Endothelial cell of umbilical vein (primary cell): ENCODE data around the gene INTS1. TPM values are rescaled to one million over a fixed set of nuclear protein-coding genes. Genes with fewer than 3 reads are reported as not detected.
A peak's percentile ranks its signal among the peaks of the same experiment; 100 is the strongest.

Experiments used
- BruUV-seq: library from RNA; stranded (reverse); fragments of 400-500 nt; replicated peaks from 2 replicates; lab custom pipeline; 2021; lab: Mats Ljungman, UMichigan
- CTCF ChIA-PET: fragments of 300-600, 350-600 bp; sonication (Branson Sonifier 250); formaldehyde crosslinking; loops from one replicate; lab custom pipeline; 2021; ENCODE audit warnings: antibody characterized with exemption, inconsistent platforms; lab: Charles Lee
- POLR2A ChIA-PET: fragments of 300-600, 350-600 bp; sonication (Branson Sonifier 250); formaldehyde crosslinking; loops from one replicate; lab custom pipeline; 2021; ENCODE audit warnings: antibody characterized with exemption, inconsistent platforms; lab: Charles Lee
- DNase-seq: peaks from one replicate; pipeline ENCODE4 v3.0.0-alpha.2; 2011; ENCODE audit warnings: low read depth, low spot score
- FAIRE-seq: peaks from 2 replicates; lab custom pipeline; 2011; peaks lifted over from hg19 to GRCh38; lab: Jason Lieb, UNC
- H2AFZ ChIP-seq: 2 replicates; pipeline ENCODE4 v1.6.0; 2012; ENCODE audit warnings: low read depth, low read length, control low read depth, inconsistent platforms
- H3K27ac ChIP-seq: 2 replicates; pipeline ENCODE4 v1.5.1; 2011; ENCODE audit warnings: low read depth, mild to moderate bottlenecking, control low read depth, low read length, moderate library complexity; ENCODE audit not compliant: insufficient read depth
- H3K27me3 ChIP-seq, 2 experiments: 2 replicates each; pipeline versions ENCODE4 v1.6.0 to v1.6.1; 2011; ENCODE audit warnings: low read length in 2 of 2, mixed read lengths in 1 of 2; ENCODE audit not compliant: control insufficient read depth in 2 of 2, insufficient read depth in 2 of 2
- H3K36me3 ChIP-seq, 2 experiments: 2 replicates in 1 of 2; 3 replicates in 1 of 2; pipeline ENCODE4 v1.5.1; 2011; ENCODE audit warnings: low read length in 2 of 2, mild to moderate bottlenecking in 1 of 2, moderate library complexity in 1 of 2; ENCODE audit not compliant: control insufficient read depth in 2 of 2, insufficient read depth in 2 of 2; ENCODE audit errors: extremely low read depth in 1 of 2
- H3K4me1 ChIP-seq: 3 replicates; pipeline ENCODE4 v1.5.1; 2011; ENCODE audit warnings: mild to moderate bottlenecking, low read length; ENCODE audit not compliant: control insufficient read depth, insufficient read depth; ENCODE audit errors: extremely low read depth
- H3K4me2 ChIP-seq: 2 replicates; pipeline ENCODE4 v1.6.1; 2011; ENCODE audit warnings: low read length, control low read depth, mixed read lengths; ENCODE audit not compliant: insufficient read depth
- H3K4me3 ChIP-seq, 3 experiments: fragments of 200-600 bp in 1 of 3; sonication (generic), shearing (Covaris generic) in 1 of 3; replicated peaks in 1 of 3; 2 replicates each; pipeline ENCODE4 v1.5.1; 2011 to 2016; ENCODE audit warnings: control low read depth in 3 of 3, low read length in 3 of 3, mild to moderate bottlenecking in 2 of 3, inconsistent platforms in 1 of 3, low read depth in 1 of 3, moderate library complexity in 1 of 3; ENCODE audit not compliant: insufficient read depth in 1 of 3
- H3K79me2 ChIP-seq: 2 replicates; pipeline ENCODE4 v1.6.0; 2012; ENCODE audit warnings: low read length, inconsistent platforms; ENCODE audit not compliant: control insufficient read depth, insufficient read depth
- H3K9ac ChIP-seq: replicated peaks from 2 replicates; pipeline ENCODE3; 2011; ENCODE audit warnings: low read length, control low read depth; ENCODE audit not compliant: insufficient read depth; ENCODE audit errors: extremely low read depth
- H3K9me1 ChIP-seq: replicated peaks from 3 replicates; pipeline ENCODE4 v1.6.0; 2011; ENCODE audit warnings: mild to moderate bottlenecking, low read length; ENCODE audit not compliant: control insufficient read depth, insufficient read depth; ENCODE audit errors: extremely low read depth
- H3K9me3 ChIP-seq: replicated peaks from 2 replicates; pipeline ENCODE4 v1.5.1; 2012; ENCODE audit warnings: low read length, inconsistent platforms; ENCODE audit not compliant: control insufficient read depth, insufficient read depth
- H4K20me1 ChIP-seq: replicated peaks from 2 replicates; pipeline ENCODE3; 2011; ENCODE audit warnings: mild to moderate bottlenecking, low read length; ENCODE audit not compliant: control insufficient read depth, insufficient read depth; ENCODE audit errors: extremely low read depth
- FOS ChIP-seq: IDR thresholded peaks from 2 replicates; pipeline ENCODE4 v1.6.1; 2011; ENCODE audit warnings: mild to moderate bottlenecking, low read length, moderate library complexity, borderline replicate concordance; ENCODE audit not compliant: insufficient read depth
- GATA2 ChIP-seq: IDR thresholded peaks from 2 replicates; pipeline ENCODE4 v1.7.0; 2011; ENCODE audit warnings: low read depth, mild to moderate bottlenecking, moderate library complexity, mixed read lengths, low read length; ENCODE audit not compliant: insufficient read length, insufficient read depth
- JUN ChIP-seq: IDR thresholded peaks from 2 replicates; pipeline ENCODE4 v1.6.1; 2011; ENCODE audit warnings: borderline replicate concordance, low read depth; ENCODE audit not compliant: insufficient read length, insufficient read depth
- dilution Hi-C: fragments of 300-500 bp; cut with MboI; formaldehyde crosslinking; loops from one replicate; pipeline ENCODE4 v1.15.0; 2019; ENCODE audit warnings: low sequenced_read_pairs; ENCODE audit not compliant: extremely low pct_ligation_motif_present
- intact Hi-C: fragments of 100-400 bp; cut with micrococcal nuclease; formaldehyde crosslinking; loops from one replicate; pipeline ENCODE4 v1.10.0; 2022
- polyA plus RNA-seq, 4 experiments: library from polyadenylated mRNA; depleted of rRNA in 3 of 4; stranded (reverse) in 3 of 4; unstranded in 1 of 4; fragments of >200 nt; gene quantifications; 2 replicates each; pipeline versions ENCODE4 v1.2.1 to v1.2.3, GENCODE V29; 2011 to 2012; ENCODE audit warnings: missing spikeins in 1 of 4
- total RNA-seq: library from RNA; stranded (reverse); gene quantifications from 2 replicates; pipeline ENCODE4 v1.2.3, GENCODE V29; 2021
- TF ChIP-seq, protein P1 (sequence below), 2 donors: IDR thresholded peaks; 1 replicate in 1 of 2; 2 replicates in 1 of 2; pipeline ENCODE4 v1.5.1; 2011; ENCODE audit warnings: low read length in 2 of 2, mild to moderate bottlenecking in 2 of 2, moderate library complexity in 2 of 2, control low read depth in 1 of 2, inconsistent platforms in 1 of 2, low read depth in 1 of 2; ENCODE audit not compliant: insufficient read depth in 1 of 2; ENCODE audit errors: extremely low read depth in 1 of 2

Gene INTS1
- total and polyA plus RNA-seq, 2 donors (not counting 3 experiments of a cell fraction or from before 2014, with no cell fraction given): 57.8 to 116 TPM

DNA sequence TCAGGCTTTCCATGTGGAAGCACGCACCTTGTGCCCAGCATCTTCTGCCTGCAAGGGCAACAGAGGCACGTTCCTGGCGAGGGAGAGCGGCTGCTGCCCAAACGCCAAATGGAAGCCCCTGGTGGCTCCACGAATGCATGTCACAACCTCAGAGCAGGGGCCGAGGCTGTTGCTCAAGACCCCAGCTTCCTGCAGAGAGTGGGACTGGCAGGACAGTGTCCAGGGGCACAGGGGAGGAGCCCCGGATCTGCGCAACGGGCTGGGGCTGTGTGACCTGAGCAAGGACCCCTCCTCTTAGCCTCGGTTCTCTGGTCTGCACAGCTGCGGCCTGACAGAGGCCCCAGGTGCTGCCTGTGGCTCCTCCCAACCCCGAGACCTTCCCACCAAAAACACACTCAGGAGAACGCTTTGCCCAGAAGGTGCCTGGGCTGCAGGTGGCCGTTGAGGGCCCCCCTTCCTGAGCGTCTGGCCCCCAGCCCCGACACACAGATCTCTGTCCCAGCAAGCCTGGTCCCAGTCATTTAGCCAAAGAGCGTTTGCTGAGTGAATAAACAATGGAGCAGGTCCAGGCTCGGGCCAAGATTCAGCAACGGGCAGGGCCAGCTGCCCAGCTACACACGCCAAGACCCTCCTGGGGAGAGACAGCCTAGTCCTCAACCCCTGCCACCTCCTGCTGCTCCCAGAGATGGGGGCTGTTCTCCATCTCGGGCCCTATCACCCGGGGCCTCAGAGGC is 46.1 kb downstream of the INTS1 start:
- intact Hi-C loops: loop anchor here (2.0 kb wide), 2 partner anchors 35 to 75 kb away; no protein-coding TSS in a partner anchor
- Histone ChIP-seq H3K9me1 (no peaks in the 10 kb centered on the region), H3K4me3 (peak overlapping the region; percentile 37 to 81 (median 57)), H2AFZ (no peak overlapping the region), H3K9me3 (no peaks in the 10 kb centered on the region), H3K4me1 (peaks cover 41% of the 10 kb centered on the region), H3K4me2 (peak overlapping the region; percentile 67), H3K36me3 (no peaks in the 10 kb centered on the region), H3K27ac (peak overlapping the region; percentile 78), H3K9ac (peak overlapping the region; percentile 66), H3K79me2 (peaks cover 42% of the 10 kb centered on the region), H4K20me1 (no peaks in the 10 kb centered on the region), H3K27me3 (no peaks in the 10 kb centered on the region)
- BruUV-seq: no TSS peak
- dilution Hi-C loops: no loop called here
- FAIRE-seq (no peak), DNase-seq (no peak)
- CTCF ChIA-PET: interaction anchor here (3.6 to 7.9 kb wide), 2 partner anchors 17 to 26 kb away, joined by 23 to 65 read pairs; no protein-coding TSS in a partner anchor
- no peak for TF ChIP-seq GATA2
- TF ChIP-seq FOS: no peak
- TF ChIP-seq, protein P1, sequence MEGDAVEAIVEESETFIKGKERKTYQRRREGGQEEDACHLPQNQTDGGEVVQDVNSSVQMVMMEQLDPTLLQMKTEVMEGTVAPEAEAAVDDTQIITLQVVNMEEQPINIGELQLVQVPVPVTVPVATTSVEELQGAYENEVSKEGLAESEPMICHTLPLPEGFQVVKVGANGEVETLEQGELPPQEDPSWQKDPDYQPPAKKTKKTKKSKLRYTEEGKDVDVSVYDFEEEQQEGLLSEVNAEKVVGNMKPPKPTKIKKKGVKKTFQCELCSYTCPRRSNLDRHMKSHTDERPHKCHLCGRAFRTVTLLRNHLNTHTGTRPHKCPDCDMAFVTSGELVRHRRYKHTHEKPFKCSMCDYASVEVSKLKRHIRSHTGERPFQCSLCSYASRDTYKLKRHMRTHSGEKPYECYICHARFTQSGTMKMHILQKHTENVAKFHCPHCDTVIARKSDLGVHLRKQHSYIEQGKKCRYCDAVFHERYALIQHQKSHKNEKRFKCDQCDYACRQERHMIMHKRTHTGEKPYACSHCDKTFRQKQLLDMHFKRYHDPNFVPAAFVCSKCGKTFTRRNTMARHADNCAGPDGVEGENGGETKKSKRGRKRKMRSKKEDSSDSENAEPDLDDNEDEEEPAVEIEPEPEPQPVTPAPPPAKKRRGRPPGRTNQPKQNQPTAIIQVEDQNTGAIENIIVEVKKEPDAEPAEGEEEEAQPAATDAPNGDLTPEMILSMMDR (IDR thresholded peaks at IDR 0.05; ENCODE audit: extremely low read depth in 1 of 2, insufficient read depth in 1 of 2, low read depth in 1 of 2, low read length in 2 of 2): no peak
- no peak for TF ChIP-seq JUN
- POLR2A ChIA-PET: no interaction called here
